Limb (tissue), 2 donors: ENCODE data around the gene VAMP4.
"Not testable (repeated sequence)": the region's sequence is repeated elsewhere in the genome, so short reads cannot be mapped to it uniquely, and the experiment has no call there.

Experiments used
- DNase-seq, 2 donors: peaks; one replicate each; pipeline ENCODE4 v3.0.0-alpha.2; 2016; ENCODE audit errors: extremely low spot score in 2 of 2

Gene VAMP4

DNA sequence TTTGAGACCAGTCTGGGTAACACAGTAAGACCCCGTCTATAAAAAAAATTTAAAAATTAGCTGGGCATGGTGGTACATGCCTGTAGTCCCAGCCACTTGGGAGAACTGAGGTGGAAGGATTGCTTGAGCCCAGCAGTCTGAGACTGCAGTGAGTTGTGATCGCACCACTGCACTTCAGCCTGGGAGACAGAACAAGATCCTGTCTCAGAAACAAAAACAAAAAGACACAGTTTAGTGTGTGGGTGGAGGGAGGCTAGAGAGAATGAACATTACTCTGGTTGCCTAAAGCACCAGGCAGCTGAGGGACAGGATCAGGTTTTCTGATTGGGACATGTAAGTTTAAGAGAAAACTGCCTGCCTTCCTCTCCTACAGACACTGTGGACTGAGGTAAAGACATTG, 42.3 kb downstream of the VAMP4 start:
- DNase-seq: no peak

DNA sequence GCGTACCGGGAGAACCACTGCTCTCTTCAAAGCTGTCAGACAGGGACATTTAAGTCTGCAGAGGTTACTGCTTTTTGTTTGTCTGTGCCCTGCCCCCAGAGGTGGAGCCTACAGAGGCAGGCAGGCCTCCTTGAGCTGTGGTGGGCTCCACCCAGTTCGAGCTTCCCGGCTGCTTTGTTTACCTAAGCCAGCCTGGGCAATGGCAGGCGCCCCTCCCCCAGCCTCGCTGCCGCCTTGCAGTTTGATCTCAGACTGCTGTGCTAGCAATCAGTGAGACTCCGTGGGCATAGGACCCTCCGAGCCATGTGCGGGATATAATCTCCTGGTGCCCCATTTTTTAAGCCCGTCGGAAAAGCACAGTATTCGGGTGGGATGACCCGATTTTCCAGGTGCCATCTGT, 46.1 kb downstream of the VAMP4 start:
- DNase-seq: not testable (repeated sequence)

DNA sequence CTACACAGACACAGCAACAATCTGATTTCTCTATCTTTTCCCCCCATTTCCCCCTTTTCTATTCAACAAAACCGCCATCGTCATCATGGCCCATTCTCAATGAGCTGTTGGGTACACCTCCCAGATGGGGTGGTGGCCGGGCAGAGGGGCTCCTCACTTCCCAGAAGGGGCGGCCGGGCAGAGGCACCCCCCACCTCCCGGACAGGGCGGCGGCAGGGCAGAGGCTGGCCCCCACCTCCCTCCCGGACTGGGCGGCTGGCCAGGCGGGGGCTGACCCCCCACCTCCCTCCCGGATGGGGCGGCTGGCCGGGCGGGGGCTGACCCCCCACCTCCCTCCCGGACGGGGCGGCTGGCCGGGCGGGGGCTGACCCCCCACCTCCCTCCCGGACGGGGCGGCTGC, 48.3 kb downstream of the VAMP4 start:
- not testable (repeated sequence) for DNase-seq

DNA sequence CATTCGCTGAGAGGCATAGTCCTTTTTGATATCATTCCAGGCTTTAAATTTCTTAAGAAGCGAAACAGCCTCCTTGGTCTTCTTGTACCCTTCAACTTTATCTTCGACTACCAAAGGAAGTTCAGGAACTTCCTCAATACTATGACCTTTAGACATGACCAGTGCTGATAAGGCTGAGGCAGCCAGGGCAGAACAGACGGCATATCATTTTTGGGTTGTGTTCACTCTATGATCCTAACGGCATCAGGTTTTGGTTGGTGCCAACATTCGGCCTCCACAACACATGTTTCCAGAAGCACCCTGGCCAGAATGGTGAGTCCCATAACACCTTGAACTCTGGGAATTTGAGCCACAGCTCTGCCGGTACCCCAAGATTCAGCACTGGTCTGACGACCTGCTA, 58.0 kb downstream of the VAMP4 start:
- no peak for DNase-seq

DNA sequence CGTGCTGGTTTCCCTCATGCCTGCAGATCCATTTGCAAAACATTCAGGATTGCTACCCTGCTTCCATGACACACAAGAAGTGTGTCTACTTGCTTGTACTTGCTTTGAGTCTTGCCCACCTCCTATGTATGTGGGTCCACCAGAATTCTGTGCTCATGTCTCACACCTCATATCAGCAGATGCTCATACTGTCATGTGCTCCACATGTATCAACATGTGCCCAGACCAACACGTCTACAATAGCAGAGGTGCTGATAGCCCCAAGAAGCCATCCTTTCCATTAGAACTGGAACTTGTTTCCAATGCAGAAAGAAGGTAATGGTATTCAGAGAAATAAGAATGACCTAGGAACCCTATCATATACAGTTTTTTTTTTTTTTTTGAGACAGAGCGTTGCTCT, 61.5 kb downstream of the VAMP4 start:
- DNase-seq: no peak

DNA sequence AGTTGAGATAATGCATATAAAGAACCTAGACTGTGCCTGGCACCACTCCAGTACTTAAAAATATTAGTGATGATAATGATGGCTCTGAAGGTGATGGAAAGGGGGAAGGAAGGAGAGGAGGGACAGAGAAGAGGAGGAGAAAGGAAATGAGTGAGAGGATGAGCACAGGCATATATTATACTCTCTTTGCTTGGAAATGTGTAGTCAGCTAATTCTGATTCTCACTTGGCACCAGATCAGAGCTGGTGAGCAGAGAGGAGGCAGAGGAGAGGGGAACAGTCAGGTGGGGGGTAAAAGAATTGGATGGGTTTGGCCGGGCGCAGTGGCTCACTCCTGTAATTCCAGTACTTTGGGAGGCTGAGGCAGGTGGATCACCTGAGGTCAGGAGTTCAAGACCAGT, 65.0 kb downstream of the VAMP4 start:
- DNase-seq: no peak

DNA sequence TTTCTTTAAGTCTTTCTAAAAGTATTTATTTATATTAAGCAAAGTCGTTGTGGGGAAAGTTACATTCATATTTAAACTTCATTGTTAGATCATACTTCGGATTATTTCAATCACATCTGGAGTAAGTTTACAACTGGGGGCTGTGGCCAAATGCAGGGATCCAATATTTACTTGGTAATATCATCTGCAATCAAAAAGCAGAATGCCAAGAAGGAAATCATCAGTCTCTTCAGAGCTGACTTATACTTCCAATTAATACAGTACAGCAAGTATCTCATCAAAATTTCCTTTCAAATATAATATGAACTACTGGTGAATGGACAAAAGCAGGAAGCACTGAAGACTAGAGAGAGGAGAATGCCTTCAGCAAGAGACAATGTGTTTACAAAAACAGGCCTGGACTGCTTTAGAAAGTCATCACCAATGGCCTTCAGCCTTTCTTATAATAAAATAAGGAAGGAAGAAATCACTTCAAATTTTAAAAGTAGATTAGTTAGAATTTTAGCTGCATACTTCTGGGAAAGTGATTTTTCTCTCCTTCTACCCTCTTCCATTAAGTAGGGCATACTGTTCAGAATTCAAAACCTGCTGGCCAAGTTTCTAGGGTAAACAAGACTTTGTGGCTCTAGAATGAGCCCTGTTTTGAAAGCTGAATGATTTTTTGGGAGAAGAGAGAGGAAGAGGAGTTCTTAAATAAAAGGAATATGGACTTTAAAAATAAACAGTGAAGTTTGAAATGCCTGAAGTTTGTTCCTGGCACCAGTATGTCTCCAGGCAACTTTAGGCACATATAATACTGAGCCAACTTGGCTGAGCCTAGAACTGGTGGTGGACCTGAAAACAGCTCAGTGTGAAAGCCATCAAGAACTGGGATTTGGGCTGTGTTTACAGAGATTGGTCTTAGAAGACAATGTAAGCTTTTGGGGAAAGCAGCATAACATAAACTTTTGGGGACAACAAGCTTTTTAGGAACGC, 67.1 kb downstream of the VAMP4 start:
- DNase-seq: no peak

DNA sequence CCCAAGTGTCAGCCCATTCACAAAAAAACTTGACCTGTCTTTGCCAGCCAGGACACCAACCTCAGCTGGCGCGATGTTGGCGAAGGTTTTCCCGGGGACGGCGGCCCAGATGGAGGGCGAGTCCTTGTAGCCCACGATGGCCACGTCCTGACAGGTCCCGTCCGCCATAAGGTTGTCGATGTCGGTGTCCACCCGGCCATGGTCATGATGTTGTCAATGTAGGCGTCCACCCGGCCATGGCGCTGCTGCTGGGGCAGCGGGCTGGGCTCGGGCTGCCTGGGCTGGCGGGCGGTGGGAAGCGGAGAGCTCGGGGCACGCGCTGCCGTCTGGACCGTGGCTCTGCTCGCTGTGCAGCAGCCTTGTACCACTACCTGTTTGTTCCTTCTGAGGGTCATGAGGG, 71.1 kb downstream of the VAMP4 start:
- no peak for DNase-seq

DNA sequence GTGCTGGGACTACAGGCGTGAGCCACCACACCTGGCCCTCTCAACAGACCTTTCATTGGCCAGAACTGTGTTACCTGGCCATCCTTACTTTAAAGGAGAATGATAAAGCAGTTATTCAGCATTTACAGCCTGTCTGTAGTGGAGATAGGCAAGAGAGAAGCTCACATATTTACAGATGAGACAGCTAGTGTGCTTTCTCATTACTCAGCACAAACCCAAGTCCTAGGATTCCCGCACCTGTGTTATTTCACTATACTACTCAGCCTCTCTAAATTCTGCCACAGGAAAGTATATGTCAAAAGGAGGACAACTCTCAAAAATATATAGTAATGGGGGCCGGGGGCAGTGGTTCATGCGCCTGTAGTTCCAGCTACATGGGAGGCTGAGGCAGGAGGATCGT, 73.5 kb downstream of the VAMP4 start:
- no peak for DNase-seq

DNA sequence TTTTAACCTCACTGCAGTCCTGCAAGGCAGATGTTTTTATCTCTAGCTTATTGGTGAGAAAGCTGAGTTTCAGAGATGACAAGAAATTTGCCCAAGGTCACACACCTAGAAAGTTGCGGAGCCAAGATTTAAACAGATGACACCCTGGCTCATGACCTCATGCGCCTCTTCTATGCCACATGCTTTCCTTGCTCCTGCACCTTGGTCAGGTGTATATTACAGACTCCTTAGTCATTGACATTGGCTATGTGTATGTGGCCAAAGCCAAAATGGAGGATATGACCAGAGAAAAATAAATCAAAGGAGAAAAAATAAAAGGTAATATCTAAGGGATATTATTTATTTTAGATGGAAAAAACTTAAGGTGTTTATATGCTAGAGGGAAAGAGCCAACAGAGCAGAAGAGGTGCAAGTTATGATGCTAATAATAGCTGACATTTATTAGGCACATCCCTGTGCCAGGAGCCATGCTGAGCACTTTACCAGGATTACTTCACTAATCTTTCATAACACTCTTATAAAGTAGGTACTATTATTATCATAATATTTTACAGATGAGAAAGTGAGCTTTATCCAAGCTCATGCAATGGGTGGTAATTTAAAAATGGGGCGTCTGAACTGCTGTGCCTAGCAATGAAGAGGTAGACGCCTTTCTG, 75.6 kb downstream of the VAMP4 start:
- no peak for DNase-seq

DNA sequence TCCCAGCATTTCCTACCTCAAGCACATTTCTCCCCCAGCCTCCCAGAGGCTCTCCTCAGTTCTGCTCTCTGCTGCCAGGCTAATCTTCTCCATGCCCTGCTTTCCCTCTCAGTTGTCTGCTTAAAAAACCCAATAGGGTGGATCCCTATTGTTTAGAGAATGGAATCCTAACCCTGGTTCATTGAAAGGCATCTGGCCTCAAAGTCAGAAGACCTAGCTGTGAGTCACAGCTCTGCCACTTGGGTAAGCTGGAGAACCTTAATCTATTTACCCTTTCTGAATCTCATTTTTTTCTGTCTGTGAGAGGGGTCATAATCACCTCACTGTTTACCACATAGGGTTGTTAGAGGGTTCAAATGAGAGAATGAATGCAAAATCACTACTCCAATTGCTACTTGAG, 76.9 kb downstream of the VAMP4 start:
- DNase-seq: no peak

DNA sequence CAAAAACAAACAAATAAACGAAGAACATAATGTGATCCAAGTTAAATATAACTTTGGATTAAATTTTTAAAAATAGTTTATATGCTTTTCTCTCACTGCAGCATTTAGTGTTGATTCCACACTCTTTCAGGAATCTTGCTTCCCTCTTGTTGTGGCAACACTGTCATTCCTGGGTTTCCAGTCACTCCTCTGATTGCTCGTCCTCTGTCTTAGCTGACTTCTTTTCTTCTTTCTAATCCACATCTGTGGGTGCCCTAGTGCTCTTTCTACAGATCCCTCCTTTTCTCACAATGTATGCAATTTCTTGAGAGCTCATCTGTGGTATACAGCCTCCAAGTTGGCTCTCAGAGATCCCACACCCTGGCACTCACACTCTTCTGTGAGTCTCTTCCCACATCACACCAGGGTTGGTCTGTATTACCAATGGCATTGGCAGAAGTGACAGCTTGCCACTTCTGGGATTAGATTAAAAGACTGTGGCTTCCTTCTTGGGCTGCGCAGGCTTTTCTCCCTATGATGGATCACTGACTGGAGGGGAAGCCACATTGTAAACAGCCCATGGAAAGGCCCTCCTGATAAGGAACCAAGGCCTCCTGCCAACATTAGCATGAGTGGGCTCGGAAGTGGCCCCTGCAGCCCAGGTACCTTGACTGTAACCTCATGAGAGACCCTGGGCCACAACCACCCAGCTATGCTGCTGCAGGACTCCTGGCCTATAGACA, 77.8 kb downstream of the VAMP4 start:
- no peak for DNase-seq

DNA sequence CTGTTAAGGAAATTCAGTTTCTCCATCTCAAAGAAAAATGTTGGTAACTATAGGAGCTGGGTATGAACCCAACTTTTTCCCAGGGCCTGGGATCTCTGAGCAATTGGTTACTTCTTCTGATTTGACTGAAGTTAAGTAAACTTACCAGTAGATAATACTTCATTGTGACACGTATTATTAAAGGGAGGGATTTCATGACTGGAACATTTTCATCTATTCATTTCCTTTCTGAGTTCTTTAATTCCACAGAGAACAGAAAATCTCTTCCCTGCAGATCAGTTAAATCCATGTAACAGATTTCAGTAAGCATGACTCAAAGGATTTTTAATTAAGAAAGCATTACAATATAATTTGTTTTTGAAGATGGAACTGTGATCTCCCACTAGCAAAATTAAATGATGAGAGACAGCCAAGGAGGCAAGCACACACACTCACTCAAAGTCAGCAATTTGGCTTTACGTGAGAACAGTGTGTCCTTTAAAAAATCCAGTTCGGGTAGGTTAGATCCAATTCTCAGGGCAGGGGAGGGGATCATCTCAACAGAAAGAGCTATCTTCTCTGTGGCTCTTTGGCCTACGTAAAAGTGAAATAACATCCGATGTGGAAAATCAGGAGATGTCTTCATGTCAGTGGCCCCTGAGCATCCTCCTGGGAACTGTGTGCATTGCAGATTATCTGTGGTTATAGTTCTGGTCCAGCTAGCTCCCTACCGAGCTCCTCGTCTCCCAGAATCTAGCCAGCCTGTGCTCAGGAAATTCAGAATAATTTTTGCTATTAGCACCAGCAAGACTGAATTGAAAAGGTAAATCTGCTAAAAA, 78.6 kb downstream of the VAMP4 start:
- DNase-seq: no peak

DNA sequence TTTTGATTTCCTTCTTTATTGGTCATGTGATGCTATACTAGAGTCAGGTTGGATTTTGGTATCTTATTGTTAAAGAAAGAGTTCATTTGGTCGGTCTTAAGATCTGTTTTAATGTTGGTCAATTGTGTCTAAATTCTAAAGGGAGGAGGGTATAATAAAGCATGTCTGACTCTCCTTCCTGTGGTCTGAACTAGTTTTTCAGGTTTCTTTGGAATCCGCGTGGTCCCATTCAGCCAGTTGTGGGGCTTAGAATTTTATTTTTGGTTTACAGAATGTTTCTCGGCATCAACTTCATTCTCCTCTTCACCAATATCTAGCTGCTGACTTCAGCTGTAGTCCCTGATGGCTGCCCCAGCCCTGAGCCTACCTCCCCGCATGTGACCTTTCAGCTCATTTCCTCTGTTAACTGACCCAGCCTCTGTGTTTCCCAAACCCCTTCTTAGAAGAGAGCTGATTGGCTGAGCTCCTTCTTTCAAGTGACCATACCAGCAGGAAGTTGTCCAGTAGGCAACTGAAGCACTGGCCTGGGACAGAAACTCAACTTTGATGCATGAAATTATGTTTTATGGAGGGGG, 80.7 kb downstream of the VAMP4 start:
- DNase-seq: no peak

DNA sequence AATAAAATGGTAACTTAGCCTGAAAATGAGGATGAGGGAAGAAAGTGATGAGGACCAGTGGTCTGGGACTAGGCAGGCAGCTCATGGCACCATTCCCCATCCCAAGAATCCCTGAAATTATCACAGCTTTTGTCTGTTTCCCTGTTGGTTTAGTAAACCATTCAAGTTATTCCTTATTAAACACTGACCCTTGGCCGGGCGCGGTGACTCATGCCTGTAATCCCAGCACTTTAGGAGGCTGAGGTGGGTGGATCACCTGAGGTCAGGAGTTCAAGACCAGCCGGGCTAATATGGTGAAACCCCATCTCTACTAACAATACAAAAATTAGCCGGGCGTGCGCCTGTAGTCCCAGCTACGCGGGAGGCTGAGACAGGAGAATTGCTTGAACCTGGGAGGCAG, 85.7 kb downstream of the VAMP4 start:
- not testable (repeated sequence) for DNase-seq

DNA sequence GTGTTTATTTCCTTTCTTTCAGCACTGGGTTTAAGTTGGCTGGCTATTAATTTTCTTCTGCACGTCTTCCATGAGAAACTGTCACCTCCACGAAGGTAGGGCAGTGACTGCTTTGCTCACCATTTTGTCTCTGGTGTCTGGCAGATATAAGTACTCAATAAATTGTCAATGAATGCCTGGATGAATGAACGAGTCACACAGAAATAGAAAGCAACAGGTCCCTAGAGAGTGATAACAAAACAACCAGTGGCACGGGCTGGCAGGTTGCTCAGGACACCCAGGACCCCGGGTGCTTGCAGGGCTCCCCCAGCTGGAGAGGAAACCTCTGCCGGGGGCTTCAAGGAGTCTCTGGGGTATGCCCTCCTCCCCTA, 86.1 kb downstream of the VAMP4 start:
- no peak for DNase-seq

DNA sequence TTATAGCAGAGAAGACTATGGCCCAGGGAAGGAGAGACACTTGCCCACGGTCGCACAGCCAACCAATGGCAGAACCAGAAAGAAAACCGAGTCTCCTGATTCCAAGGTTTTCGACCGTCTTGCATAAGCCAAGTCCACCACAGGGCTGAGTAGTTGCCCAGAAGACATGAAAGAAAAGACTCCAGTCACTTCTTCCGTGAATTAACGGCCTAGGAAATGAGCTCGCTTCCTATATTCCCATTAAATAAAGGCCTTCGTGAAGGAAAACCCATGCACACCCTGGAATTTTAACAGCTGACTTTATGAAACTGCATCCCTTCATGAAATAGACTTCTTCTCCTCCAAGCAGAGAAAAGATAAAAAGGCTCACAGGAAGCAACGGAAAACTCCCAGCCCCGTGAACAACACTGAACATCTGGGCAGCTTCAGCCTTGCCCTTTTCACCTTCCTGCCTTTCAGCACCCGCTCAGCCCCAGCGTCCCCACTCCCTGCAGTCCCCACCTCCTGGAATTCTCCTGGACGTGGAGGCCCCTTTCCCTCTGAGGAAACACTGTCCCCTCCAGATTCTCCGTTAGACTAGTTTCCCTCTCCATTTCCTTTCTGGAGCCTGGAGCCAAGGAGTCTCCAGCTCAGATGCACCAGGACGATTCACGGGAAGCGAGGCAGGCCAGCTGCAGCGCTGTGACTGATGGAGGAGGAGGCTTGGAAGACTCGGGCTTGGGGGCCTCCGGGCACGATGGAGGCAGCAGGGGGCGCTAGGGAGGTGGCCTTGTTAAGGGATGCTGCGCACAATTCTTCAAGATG, 86.7 kb downstream of the VAMP4 start:
- peak; percentile 80 to 84 for DNase-seq

DNA sequence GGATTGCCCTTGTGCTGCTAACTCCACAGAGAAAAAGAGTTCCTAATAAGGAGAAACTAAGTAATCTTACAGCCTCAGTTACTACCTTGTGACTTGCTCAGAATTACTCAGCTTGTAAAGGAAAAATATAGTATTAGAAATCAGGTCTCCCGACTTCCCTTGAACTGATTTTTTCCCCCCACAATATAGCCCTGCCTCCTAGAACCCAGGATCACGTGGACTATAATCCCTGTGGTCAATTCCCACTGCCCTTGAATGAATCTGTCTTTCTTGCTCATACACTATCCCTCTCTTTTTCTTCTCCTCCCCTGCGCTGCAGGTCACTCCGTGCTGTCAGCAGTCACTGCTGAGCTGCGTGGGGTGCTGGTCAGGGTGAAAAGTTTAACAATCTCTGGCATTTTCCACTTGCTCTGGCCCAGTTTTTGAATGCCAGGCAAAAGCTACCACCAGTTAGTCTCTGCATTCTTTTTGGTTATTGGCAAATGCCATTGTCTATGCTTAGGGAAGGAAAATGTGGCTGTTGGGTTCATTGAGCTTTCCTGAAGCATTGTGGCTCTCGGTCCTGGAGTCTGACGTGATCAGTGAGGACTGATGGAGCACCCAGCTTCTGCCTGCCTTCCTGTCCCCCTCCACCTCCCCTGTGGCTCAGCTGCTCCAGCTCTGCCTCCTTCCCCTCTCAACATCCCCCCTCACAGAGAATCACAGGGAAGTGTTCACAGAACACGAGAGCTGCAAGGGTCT, 87.5 kb downstream of the VAMP4 start:
- no peak for DNase-seq

DNA sequence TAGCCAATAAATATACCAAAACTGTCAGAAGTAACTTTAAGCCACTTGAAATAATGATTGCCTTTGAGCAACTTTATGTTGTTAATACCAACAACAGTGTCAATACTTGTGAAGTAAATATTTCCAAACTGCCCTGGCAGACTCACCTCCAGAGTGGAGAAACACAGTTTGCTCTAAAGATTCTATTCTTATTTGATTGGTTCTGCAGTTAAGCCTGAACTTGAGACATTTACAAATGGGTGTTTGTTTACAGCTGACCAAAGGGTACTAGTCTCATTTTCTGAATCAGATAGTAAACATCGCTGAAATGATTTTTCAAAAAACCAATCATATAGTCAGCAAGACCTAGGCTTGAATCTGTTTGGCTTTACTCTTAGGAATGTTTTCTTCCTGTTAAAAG, 88.1 kb downstream of the VAMP4 start:
- no peak for DNase-seq
